Suprapubic skin (tissue), 4 donors: ENCODE measurements around the gene ZNF276. TPM values are rescaled to one million over a fixed set of nuclear protein-coding genes. Genes with fewer than 3 reads are reported as not detected.

Experiments used
- DNase-seq, 2 donors: peaks; one replicate each; pipeline ENCODE4 v3.0.0-alpha.2; 2019; ENCODE audit warnings: low spot score in 2 of 2
- H3K27ac ChIP-seq: fragments of 200-600 bp; sonication (generic); one replicate; pipeline ENCODE4 v1.5.1; 2019
- H3K27me3 ChIP-seq: fragments of 200-600 bp; sonication (generic); one replicate; pipeline ENCODE4 v1.5.1; 2019
- H3K36me3 ChIP-seq: fragments of 200-600 bp; sonication (generic); one replicate; pipeline ENCODE4 v1.5.1; 2019
- H3K4me1 ChIP-seq: fragments of 200-600 bp; sonication (generic); one replicate; pipeline ENCODE4 v1.5.1; 2019
- H3K4me3 ChIP-seq: fragments of 200-600 bp; sonication (generic); one replicate; pipeline ENCODE4 v1.5.1; 2019; ENCODE audit warnings: mild to moderate bottlenecking
- H3K9me3 ChIP-seq: fragments of 200-600 bp; sonication (generic); one replicate; pipeline ENCODE4 v1.5.1; 2019
- CTCF ChIP-seq, 2 donors: fragments of 200-600 bp in 1 of 2; fragments of 450-650 bp in 1 of 2; sonication (generic) in 1 of 2; IDR thresholded peaks; one replicate each; pipeline ENCODE4 v1.5.1; 2016 to 2019; ENCODE audit warnings: antibody characterized with exemption in 2 of 2, mild to moderate bottlenecking in 1 of 2, moderate library complexity in 1 of 2
- EP300 ChIP-seq: sonication (generic); formaldehyde crosslinking; IDR thresholded peaks from one replicate; pipeline ENCODE4 v1.6.1; 2017; ENCODE audit warnings: antibody characterized with exemption
- POLR2A ChIP-seq, 2 donors: fragments of 450-650 bp; IDR thresholded peaks; one replicate each; pipeline ENCODE4 v1.6.1; 2017; ENCODE audit warnings: antibody characterized with exemption in 2 of 2, mild to moderate bottlenecking in 2 of 2, moderate library complexity in 2 of 2
- POLR2AphosphoS5 ChIP-seq, 3 donors: sonication (generic); formaldehyde crosslinking; IDR thresholded peaks; one replicate each; pipeline ENCODE4 v1.6.1; 2017; ENCODE audit warnings: antibody characterized with exemption in 3 of 3
- WGBS: methylation state at CpG from one replicate; pipeline ENCODE4 v1.1.5; 2018; 5-methylcytosine and 5-hydroxymethylcytosine counted together
- total RNA-seq, 4 donors: library from RNA; depleted of rRNA; stranded (reverse); fragments of >200 nt; gene quantifications; one replicate each; pipeline ENCODE4 v1.1.0, GENCODE V29; 2016

ZNF276 gene
- total RNA-seq, 4 donors from 2014 or later, result 39.8 to 106 (median 46.0) TPM

DNA sequence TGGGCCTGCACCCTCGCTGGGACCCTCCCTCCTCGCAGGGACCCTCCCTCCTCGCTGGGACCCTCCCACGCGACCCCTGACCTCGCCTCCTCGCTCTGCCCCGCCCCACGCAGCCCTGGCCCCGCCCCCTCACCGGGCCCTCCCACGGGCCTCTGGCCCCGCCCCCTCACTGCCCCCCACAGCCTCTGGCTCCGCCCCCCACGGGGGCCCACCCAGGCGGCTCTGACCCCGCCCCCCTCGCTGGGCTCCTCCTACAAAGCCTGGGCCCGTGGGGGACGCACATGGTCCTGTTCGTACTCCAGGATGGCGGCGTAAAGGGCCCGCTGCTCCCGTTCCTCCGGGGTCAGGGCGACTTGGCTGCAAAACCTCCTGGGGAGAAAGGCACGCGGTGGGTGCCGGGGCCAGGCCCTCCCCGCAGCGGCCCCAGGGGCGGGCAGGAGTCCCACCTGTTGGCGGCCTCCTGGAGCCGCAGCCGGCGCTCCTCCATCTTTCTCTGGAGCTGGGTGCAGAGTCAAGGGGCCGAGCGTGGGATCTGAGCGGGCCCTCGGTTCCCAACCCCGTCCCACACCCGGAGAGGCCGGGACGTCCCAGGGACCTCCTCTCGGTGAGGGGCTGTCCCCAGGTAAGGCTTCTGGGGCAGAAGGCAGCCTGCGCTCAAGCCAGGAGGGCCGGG, 9.6 kb upstream of the ZNF276 start:
- H3K9me3 ChIP-seq, result no peaks in the 10 kb centered on the region
- TF ChIP-seq CTCF (IDR thresholded peaks at IDR 0.05) (no peak), POLR2A (IDR thresholded peaks at IDR 0.05) (no peak), POLR2AphosphoS5 (IDR thresholded peaks at IDR 0.05) (no peak), EP300 (no peak)
- H3K27me3 ChIP-seq, result no peaks in the 10 kb centered on the region
- no peak for DNase-seq
- peaks cover 20% of the 10 kb centered on the region for H3K4me1 ChIP-seq
- H3K36me3 ChIP-seq, result no peaks in the 10 kb centered on the region
- 4% methylated on average over 10 of the region's 48 CpGs for WGBS
- H3K4me3 ChIP-seq, result peak overlapping the region; percentile 41
- no peak overlapping the region for H3K27ac ChIP-seq

DNA sequence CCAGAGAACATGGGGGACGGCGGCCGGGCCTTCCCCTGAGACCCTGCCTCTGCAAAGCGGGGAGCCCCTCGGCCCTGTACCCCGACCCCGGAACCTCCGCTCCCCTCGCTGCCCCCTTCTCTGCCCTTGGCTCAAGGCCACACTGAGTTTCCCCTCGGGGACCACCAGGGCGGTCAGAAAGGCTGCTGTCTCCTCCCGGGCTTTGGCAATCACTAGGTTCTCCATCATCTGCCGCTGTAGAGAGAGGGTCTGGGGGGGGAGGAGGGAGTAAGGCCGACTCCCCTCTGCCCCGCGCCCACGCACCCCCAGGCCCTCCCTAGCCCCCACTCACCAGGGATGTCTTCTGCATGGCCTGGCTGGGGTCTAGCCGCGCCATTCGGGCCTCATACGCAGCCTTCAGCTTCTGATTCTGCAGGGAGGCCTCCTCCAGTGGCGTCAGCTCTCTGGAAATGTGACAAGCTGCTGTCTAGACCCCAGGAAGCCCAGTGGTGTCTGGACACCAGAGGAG, 9.0 kb upstream of the ZNF276 start:
- no peak overlapping the region for H3K27ac ChIP-seq
- TF ChIP-seq POLR2AphosphoS5 (IDR thresholded peaks at IDR 0.05) (no peak), POLR2A (IDR thresholded peaks at IDR 0.05) (no peak), CTCF (IDR thresholded peaks at IDR 0.05) (no peak), EP300 (no peak)
- H3K27me3 ChIP-seq, result no peaks in the 10 kb centered on the region
- H3K4me3 ChIP-seq, result peak overlapping the region; percentile 41
- no peak for DNase-seq
- 33% methylated on average over 12 of the region's 22 CpGs for WGBS
- peaks cover 20% of the 10 kb centered on the region for H3K4me1 ChIP-seq
- no peaks in the 10 kb centered on the region for H3K9me3 ChIP-seq
- no peaks in the 10 kb centered on the region for H3K36me3 ChIP-seq

- Histone ChIP-seq H3K36me3 (no peaks in the 10 kb centered on the region), H3K4me1 (peaks cover 28% of the 10 kb centered on the region), H3K4me3 (no peak overlapping the region), H3K9me3 (no peaks in the 10 kb centered on the region), H3K27ac (no peak overlapping the region), H3K27me3 (no peaks in the 10 kb centered on the region)
- DNase-seq, result no peak
- TF ChIP-seq EP300, result no peak
- no peak for TF ChIP-seq CTCF (IDR thresholded peaks at IDR 0.05)
- TF ChIP-seq POLR2AphosphoS5 (IDR thresholded peaks at IDR 0.05), result no peak
- no peak for TF ChIP-seq POLR2A (IDR thresholded peaks at IDR 0.05)
- 94% methylated on average over 12 of the region's 15 CpGs for WGBS
These were observed 4.8 kb upstream of the ZNF276 start for GRCh38 chr16:89716493-89716892.

GRCh38 chr16:89716916-89717687, 4.2 kb upstream of the ZNF276 start:
- Histone ChIP-seq H3K27ac (no peak overlapping the region), H3K4me3 (no peak overlapping the region), H3K9me3 (no peaks in the 10 kb centered on the region), H3K27me3 (no peaks in the 10 kb centered on the region), H3K4me1 (peaks cover 25% of the 10 kb centered on the region), H3K36me3 (no peaks in the 10 kb centered on the region)
- 89% methylated on average over 27 of the region's 29 CpGs for WGBS
- DNase-seq, result no peak
- TF ChIP-seq POLR2A (IDR thresholded peaks at IDR 0.05) (no peak), CTCF (IDR thresholded peaks at IDR 0.05) (no peak), EP300 (no peak), POLR2AphosphoS5 (IDR thresholded peaks at IDR 0.05) (no peak)
